ENCODE measurements around the gene FGF4. TPM values are rescaled to one million over a fixed set of nuclear protein-coding genes. Genes with fewer than 3 reads are reported as not detected.
A peak's percentile ranks its signal among the peaks of the same experiment; 100 is the strongest.

FGF4 gene
- total RNA-seq, 4 donors from 2014 or later: 1.8 to 17.3 (median 3.7) TPM

DNA sequence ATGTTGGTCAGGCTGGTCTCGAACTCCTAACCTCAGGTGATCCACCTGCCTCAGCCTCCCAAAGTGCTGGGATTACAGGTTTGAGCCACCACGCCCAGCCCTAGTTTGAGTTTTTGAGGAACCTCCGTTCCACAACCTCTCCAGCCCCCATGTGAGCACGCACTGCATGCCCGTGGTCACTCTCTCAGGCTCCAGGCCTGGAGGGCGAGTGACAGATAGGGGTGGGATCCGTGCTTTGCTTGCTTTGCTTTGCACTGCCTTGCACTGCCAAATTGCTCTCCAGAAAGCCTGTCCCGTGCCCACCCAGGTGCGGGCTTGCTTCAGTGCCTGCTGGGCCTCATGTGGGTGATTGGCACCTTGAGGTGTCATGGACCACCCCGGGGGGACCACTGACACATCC lies 29.9 kb downstream of the FGF4 start:
- Histone ChIP-seq H3K27ac (peak overlapping the region in 1 of 4 donors; percentile 71), H3K9me3 (peaks cover 0 to under 1% (median 0%) of the 10 kb centered on the region in 4 donors), H3K36me3 (no peaks in the 10 kb centered on the region), H3K4me3 (no peak overlapping the region), H3K4me1 (no peaks in the 10 kb centered on the region), H3K27me3 (no peaks in the 10 kb centered on the region)
- DNase-seq (ENCODE audit: low spot score in 2 of 2): no peak
- TF ChIP-seq POLR2A (IDR thresholded peaks at IDR 0.05) (no peak), EP300 (IDR thresholded peaks at IDR 0.05) (no peak)
- TF ChIP-seq, protein P1, sequence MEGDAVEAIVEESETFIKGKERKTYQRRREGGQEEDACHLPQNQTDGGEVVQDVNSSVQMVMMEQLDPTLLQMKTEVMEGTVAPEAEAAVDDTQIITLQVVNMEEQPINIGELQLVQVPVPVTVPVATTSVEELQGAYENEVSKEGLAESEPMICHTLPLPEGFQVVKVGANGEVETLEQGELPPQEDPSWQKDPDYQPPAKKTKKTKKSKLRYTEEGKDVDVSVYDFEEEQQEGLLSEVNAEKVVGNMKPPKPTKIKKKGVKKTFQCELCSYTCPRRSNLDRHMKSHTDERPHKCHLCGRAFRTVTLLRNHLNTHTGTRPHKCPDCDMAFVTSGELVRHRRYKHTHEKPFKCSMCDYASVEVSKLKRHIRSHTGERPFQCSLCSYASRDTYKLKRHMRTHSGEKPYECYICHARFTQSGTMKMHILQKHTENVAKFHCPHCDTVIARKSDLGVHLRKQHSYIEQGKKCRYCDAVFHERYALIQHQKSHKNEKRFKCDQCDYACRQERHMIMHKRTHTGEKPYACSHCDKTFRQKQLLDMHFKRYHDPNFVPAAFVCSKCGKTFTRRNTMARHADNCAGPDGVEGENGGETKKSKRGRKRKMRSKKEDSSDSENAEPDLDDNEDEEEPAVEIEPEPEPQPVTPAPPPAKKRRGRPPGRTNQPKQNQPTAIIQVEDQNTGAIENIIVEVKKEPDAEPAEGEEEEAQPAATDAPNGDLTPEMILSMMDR (IDR thresholded peaks at IDR 0.05): no peak
- WGBS, 2 donors: 89 to 92% methylated on average over 10 of the region's 10 CpGs

DNA sequence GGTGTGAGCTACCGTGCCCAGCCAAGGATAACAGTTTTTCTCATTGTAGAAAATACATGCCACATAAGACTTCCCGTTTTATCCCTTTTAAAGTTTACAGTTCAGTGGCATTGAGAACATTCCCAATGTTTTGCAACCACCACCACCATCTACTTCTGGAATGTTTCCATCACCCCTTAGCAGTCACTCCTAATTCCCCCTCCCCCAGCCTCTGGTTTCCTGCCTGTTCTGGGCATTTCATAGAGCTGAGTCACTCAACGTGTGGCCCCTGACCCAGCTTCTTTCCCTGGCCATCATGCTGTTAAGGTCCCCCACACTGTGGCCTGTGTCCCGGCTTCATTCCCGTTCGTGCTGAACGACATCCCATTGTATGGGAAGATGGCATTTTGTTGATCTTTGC lies 30.7 kb downstream of the FGF4 start:
- no peak overlapping the region for H3K4me3 ChIP-seq
- H3K9me3 ChIP-seq: peaks cover 0 to 7% (median 0%) of the 10 kb centered on the region in 4 donors
- H3K27ac ChIP-seq: no peak overlapping the region
- H3K36me3 ChIP-seq: no peaks in the 10 kb centered on the region
- DNase-seq (ENCODE audit: low spot score in 2 of 2): no peak
- no peaks in the 10 kb centered on the region for H3K4me1 ChIP-seq
- TF ChIP-seq EP300 (IDR thresholded peaks at IDR 0.05): no peak
- TF ChIP-seq, protein P1 (IDR thresholded peaks at IDR 0.05): no peak
- TF ChIP-seq POLR2A (IDR thresholded peaks at IDR 0.05): no peak
- 34 to 37% methylated on average over 7 of the region's 7 CpGs for WGBS, 2 donors
- no peaks in the 10 kb centered on the region for H3K27me3 ChIP-seq

DNA sequence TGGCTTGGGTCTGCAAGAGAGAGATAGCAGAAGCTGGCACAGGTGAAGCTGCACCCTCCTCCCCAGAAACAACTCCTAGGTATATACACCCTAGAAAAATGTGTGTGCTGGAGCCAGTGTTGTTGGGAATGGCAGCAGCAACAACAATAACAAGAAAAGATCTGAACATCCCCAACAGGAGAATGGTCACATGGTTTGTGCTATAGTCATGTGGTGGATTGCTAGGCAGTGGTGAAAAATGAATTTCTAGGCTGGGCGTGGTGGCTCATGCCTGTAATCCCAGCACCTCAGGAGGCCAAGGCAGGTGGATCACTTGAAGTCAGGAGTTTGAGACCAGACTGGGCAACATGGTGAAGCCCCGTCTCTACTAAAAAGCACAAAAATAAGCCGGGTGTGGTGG lies 40.3 kb downstream of the FGF4 start:
- Histone ChIP-seq H3K27me3 (no peaks in the 10 kb centered on the region), H3K4me1 (no peaks in the 10 kb centered on the region), H3K27ac (no peak overlapping the region), H3K4me3 (no peak overlapping the region), H3K36me3 (no peaks in the 10 kb centered on the region), H3K9me3 (peaks cover 0 to 50% (median 0%) of the 10 kb centered on the region in 4 donors)
- TF ChIP-seq, protein P1 (IDR thresholded peaks at IDR 0.05): no peak
- no peak for TF ChIP-seq POLR2A (IDR thresholded peaks at IDR 0.05)
- no peak for TF ChIP-seq EP300 (IDR thresholded peaks at IDR 0.05)
- 98 to 100% methylated on average over 3 of the region's 3 CpGs for WGBS, 2 donors
- no peak for DNase-seq (ENCODE audit: low spot score in 2 of 2)

DNA sequence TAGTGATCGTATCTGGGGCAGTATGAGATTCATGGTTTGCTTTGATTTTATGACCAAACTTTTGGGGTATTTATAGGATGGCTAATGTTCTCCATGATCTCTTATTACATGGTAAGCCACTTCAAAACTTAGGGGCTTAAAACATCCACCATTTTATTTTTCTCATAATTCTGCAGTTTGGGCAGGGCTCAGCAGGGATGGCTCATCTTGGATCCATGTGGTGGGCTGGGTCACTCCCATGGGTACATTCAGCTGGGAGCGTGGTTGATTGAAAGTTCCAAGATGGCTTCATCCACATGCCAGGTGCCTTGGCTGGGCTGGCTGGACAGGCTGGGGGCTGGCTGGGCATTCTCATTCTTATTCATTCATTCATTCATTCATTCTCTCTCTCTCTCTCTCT lies 40.8 kb downstream of the FGF4 start:
- 91 to 94% methylated on average over 2 of the region's 2 CpGs for whole genome bisulfite sequencing, 2 donors
- DNase-seq (ENCODE audit: low spot score in 2 of 2): no peak
- no peaks in the 10 kb centered on the region for H3K4me1 ChIP-seq
- H3K27me3 ChIP-seq: no peaks in the 10 kb centered on the region
- no peaks in the 10 kb centered on the region for H3K36me3 ChIP-seq
- H3K4me3 ChIP-seq: no peak overlapping the region
- peak overlapping the region in 2 of 4 donors; percentile 9 to 16 for H3K27ac ChIP-seq
- no peak for TF ChIP-seq EP300 (IDR thresholded peaks at IDR 0.05)
- TF ChIP-seq, protein P1 (IDR thresholded peaks at IDR 0.05): no peak
- TF ChIP-seq POLR2A (IDR thresholded peaks at IDR 0.05): no peak
- H3K9me3 ChIP-seq: peaks cover 0 to 46% (median 0%) of the 10 kb centered on the region in 4 donors

DNA sequence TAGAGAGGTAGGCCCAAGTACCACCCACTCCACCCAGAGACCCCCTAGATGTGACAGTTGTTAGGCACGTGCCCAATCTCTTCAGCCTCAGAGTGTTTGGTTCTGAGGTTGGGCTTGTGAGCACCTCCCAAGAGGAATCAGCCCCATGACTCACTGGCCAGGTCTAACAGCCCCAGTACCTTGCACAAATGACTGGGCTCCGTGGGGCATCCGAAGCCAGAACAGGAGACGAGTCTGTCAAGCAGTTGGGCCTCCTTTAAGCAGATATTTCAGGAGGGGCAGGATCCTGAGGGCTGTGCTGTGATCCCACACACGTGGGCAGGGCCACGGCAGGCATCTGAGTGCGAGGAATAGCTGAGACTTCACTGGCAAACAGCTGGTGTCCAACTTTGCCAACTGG lies 42.2 kb downstream of the FGF4 start:
- DNase-seq (ENCODE audit: low spot score in 2 of 2): no peak
- Histone ChIP-seq H3K4me1 (no peaks in the 10 kb centered on the region), H3K36me3 (no peaks in the 10 kb centered on the region), H3K4me3 (no peak overlapping the region), H3K9me3 (peaks cover 0 to 33% (median 0%) of the 10 kb centered on the region in 4 donors), H3K27ac (peak overlapping the region in 1 of 4 donors; percentile 14), H3K27me3 (no peaks in the 10 kb centered on the region)
- 61 to 71% methylated on average over 1 to 7 of the region's 7 CpGs for WGBS, 2 donors
- TF ChIP-seq, protein P1 (IDR thresholded peaks at IDR 0.05): no peak
- TF ChIP-seq EP300 (IDR thresholded peaks at IDR 0.05): no peak
- no peak for TF ChIP-seq POLR2A (IDR thresholded peaks at IDR 0.05)
